HG03342 (cell line): ENCODE data around the gene SEPTIN10.
"Not testable (repeated sequence)": the region's sequence is repeated elsewhere in the genome, so short reads cannot be mapped to it uniquely, and the experiment has no call there.

ENCODE experiments used
- ATAC-seq: cut with Tn5 transposase; IDR thresholded peaks from one replicate; pipeline ENCODE4 v1.9.1; 2021; ENCODE audit warnings: mild to moderate bottlenecking, moderate library complexity; ENCODE audit not compliant: unreplicated experiment

SEPTIN10 gene

DNA sequence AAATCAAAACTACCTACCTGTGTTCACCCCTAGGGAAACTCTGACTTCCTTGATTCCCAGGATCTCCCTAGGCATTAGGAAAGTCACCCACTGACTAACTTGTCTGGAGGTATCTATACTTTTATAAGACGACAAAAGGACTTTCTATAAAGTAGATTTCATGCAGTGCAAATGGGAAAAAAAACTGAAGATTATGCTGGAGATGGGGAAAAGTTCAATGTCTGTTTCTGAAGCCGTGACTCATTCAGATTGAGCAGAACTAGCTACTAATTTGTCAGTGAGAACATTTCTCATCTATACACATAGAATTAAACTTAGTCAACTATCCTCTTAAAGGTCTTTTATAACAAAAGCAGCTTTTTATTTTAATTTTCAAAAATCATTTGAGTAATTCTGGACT, 6.0 kb downstream of the SEPTIN10 start:
- no peak for ATAC-seq

DNA sequence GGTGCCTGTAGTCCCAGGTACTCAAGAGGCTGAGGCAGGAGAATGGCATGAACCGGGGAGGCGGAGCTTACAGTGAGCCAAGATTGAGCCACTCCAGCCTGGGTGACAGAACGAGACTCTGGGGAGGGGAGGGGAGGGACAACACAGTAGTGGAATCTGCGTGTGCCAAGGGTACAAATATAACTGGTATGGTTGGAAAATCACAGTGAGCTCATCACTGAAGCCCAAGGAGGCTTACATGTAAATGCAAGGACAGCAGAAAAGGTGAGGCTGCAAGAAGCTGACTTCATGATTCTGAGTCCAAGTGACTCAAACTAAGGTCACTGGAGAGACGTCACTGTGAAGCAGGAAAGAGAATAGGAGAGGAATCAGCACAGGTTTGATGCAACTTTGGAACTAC, 9.2 kb downstream of the SEPTIN10 start:
- no peak for ATAC-seq

DNA sequence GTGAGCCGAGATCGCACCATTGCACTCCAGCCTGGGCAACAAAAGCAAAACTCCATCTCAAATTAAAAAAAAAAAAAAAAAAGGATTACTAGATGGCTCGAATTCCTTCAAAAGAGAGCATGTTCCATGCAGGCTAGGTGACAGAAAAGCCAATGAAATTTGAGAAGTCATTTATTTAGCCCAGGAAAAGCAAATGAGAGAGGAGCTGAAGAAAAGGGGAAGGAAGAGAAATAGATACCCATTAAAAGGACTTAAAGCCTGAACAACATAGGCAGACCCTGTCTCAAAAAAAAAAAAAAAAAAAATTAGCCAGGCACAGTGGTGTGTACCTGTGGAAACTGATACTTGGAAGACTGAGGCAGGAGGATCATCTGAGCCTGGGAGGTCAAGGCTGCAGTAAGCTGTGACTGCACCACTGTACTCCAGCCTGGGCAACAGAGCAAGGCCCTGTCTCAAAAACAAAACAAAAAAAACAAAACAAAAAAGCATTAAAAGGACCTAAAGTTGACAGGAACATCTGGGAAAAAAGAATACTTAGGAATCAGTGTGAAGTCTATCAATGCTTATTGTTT, 11.1 kb downstream of the SEPTIN10 start:
- ATAC-seq, result no peak

DNA sequence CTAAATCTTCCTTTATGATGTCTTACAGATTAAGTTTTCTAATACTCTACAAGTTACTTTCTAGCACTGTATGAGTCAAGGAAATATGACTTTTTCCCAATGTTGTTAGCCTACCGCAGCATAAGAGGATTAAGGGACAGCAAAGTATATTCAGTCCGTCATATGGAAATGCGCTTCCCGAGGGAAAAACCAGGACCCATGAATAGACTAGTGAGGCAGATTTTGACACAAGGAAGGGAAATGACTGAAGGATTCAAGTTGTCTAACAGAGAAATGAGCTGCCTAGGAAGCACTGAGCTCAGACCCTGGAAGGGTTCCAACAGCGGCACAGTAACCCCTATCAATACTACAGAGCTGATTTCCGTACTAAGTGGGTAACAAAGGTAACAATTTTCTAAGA, 12.0 kb downstream of the SEPTIN10 start:
- no peak for ATAC-seq

DNA sequence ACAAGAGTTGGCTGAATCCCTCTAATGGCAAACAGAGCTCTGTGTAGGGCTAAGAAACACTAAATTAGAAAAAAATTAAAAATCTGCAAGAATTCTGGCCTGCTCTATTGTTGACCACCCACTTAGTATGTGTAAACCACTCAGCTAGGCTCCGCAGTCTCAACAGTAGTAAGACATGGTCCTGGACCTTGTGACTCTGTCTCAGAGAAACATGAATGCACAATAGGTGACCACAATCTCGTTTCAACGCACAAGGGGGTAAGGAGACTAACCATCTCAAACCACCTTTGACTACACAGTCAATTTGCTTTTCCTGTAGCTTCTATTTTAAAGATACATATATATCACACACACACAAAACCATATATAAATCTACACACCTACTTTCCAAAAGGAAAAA, 16.5 kb downstream of the SEPTIN10 start:
- no peak for ATAC-seq

DNA sequence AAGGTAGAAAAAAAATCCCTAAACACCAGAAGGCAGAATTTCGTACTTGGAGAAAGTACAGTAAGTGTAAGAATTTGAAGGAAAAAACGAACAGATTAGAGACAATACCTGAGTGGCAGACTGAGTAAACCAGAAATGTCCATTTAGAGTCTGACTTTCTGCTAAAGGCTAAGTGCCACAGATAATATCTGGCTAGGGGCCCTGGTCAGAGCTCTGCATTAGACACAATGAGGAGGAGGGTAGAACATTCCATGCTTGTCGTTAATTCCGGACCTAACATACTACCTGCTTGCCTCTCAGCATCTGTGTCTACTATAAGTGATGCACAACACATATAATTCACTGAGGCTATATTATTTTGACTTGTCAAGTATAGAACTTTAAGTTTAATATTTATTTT, 18.1 kb downstream of the SEPTIN10 start:
- ATAC-seq, result no peak

DNA sequence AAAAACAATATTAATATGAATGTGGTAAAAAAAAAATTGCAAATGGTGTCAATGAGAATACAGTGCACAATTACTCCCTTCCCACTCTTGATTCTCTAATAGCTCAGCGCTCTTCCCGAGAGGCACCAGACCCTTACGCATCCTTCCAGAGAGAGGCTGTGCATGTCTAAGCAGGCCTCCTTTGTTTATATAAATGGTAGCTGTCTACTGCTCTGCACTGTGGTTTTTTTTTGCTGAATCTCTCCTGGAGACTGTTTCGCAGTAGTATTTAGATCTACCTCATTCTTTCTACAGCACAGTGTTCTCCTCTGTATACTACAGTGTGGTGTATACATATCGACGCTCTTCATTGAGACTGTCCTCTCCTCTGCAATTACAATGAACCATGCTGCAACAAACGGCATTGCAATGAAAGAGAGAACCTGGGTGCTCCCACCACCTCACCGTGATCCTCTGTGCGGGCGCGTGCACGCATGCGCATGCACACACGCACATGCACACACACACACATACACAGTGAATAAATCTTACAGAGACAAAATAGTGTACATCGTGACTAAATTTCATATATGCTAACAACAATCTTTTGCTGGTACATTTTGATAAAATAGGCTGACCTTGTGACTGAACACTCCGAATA, 19.4 kb downstream of the SEPTIN10 start:
- no peak for ATAC-seq

DNA sequence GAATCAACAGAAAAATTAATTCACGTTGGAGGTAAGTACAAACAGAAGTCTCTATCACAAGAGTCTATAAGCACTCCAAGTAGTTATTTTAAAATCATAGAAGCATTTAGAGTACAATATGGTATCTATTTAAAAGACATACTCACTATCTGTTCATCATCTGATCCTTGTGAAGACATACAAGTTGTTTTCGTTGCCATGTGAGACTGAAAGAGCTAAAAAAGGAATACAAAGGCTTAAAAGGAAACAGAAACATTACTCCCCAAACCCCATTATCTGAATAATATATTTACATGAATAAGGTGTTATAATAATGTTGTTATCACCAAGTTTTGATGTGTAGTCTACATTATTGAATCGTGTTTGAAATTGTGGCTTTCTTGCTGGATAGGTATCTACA, 20.9 kb downstream of the SEPTIN10 start:
- ATAC-seq, result no peak

DNA sequence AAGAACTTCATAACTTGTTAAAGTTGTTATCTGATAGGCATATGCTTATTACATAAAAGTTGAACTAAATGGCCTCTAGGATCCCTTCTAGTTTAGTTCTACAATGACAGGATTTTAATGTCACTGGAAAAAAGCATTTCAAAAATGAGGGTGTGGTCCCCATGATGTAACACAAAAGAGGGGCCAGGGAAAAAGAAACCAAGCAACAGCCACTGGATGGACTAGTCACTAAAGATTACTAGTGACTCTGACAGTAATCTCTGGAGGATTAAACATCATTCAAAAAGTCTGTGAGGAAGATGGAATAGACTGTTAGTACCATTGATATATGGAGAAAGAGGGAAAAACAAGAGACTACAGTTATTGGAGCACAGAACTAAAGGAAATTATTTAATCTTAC, 22.6 kb downstream of the SEPTIN10 start:
- ATAC-seq, result no peak

DNA sequence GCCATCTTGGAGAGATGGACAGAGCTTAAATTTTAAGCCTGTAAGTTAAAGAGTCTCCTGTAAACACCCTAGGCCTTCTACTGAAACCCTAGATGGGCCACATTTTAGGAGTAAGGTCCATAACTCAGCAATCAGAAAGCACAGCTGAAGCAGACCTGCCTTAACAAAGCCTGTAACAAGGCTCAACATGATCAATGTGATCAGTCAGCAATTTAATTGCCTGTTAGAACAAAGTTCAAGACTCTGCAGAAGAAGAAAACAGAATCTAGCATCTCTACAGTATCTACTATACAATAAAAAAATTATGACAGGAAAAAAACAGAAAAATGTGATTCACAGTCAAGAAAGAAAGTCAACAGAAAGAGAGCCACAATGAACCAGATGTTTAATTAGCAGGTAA, 27.1 kb downstream of the SEPTIN10 start:
- no peak for ATAC-seq

DNA sequence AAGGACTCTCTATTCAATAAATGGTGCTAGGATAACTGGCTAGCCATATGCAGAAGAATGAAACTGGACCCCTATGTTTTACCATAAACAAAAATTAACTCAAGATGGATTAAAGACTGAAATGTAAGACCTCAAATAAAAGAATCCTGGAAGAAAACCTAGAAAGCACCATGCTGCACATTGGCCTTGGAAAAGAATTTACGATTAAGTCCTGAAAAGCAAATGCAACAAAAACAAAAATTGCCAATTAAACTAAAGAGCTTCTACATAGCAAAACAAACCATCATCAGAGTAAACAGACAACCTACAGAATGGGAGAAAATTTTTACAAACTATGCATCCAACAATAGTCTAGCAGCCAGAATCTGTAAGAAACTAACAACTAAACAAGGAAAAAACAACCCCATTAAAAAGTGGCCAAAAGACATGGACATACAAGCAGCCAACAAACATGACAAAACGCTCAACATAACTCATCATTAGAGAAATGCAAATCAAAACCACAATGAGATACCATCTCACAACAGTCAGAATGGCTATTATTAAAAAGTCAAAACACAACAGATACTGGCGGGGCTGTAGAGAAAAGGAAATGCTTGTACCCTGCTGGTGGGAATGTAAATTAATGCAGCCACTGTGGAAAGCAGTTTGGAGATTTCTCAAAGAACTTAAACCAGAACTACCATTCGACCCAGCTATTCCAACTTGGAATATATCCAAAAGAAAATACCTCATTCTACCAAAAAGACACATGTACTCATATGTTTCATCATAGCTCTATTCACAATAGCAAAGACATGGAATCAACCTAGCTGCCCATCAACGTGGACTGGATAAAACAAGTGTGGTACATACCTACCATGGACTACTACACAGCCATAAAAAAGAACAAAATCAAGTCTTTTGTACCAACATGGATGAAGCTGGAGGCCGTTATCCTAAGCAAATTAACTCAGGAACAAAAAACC, 30.6 kb downstream of the SEPTIN10 start:
- ATAC-seq, result no peak

DNA sequence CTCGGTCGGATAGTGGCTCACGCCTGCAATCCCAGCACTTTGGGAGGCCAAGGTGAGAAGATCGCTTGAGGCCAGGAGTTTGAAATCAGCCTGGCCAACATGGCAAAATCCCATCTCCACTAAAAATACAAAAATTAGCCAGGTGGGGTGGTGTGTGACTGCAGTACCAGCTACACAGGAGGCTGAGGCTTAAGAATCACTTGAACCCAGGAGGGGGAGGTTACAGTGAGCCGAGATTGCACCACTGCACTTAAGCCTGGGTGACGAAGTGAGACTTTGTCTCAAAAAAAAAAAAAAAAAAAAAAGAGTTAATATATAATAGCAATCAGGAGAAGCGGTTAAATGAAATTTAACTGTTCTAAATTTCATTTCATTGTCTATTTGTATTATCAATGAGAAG, 36.1 kb downstream of the SEPTIN10 start:
- not testable (repeated sequence) for ATAC-seq

DNA sequence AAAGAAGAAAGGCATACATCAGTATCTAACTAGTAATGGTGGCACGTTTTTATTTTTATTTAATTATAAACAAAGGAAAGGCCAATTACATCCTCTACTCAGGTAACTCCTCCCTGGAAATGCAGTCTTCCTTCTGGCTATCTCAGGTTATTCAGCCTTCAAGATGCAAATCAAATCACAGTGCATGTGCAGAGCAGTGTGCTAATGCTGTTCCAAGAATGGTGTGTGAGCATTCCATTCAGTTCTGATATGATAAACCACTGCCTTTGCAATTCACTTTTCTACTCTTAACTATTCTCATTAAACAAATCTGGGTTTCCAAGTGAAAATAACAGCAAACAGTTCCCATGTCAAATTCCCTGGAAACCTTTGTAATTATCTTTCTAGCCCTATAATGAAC, 38.4 kb downstream of the SEPTIN10 start:
- ATAC-seq, result no peak

DNA sequence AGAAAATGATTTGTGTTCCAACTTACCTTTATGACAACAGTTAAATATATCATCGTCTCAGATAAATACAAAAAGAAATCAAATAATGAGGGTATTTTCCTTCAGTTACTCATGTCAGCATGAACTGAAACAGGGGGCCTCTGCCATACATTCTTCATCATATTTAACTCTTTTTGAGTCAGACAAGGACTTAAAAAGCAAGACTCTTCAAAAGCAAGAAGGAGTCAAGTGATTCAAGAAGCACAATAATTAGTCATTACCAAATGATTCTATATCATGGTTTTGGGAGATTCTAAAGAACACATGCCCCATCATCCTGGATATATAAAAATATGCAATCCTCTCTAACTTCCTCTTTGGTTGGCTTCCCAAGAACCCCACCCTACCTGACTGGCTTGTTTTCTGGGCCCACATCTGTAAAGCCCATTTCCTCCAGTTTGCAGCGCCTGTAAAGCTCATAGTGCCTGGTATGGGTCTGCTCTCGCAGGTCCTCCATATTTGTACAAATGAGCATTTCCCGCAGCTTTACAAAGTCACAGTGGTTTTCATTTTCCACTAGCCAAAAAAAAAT, 49.7 kb downstream of the SEPTIN10 start:
- ATAC-seq, result no peak

DNA sequence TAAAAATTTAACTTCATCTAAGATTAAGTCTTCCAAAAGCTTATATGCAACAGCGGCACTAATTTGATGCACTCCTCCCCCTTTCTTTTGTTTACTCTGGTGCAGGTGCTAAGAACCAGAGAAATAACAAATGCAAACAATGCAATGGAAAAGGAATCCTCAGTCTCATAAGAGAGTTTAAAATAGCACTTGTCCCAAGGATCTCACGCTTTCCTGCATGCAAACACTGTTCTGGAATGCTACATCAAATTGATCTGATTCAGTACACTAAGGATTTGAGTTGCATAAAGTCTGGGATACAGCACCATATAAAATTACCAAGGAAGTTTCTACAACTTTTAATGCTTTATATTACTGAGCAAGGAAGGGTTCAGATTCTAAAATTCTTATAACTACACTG, 50.5 kb downstream of the SEPTIN10 start:
- no peak for ATAC-seq

DNA sequence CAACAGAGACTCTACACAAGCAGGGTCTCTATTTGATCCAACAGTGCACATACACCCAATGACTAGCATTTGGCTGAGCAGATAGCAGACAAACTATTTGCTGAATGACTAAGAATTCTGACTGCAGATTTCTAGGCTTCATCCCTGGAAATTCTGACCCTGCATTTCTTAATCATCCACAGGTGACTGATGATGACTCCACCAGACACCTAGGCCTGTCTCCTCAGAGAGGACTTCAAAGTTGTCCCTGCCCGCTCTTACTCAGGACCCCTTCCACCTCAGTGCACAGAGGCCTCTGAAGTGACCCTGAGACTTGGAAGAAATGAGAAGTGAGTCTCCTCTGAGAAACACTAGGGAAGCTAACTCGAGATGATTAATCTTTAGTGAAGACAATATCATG, 51.3 kb downstream of the SEPTIN10 start:
- ATAC-seq, result no peak

DNA sequence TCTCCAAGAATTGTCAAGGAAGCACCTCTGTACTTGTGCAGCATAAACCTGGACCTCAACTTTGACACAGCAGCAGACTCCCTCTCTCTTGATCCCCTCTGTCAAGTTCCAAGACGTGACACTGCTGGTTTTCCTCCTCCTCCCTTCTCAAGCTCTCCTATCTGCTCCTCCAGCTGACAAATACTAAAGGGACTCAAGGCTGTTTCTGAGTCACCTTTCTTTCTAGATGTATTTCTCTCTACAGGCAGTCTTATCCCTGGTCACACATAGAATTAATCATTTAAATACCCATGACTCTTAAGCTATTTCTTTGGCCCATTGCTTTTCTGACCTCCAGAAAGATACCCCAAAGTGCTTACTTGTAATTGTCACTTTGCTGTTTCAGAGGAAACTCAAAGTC, 53.5 kb downstream of the SEPTIN10 start:
- ATAC-seq, result no peak

DNA sequence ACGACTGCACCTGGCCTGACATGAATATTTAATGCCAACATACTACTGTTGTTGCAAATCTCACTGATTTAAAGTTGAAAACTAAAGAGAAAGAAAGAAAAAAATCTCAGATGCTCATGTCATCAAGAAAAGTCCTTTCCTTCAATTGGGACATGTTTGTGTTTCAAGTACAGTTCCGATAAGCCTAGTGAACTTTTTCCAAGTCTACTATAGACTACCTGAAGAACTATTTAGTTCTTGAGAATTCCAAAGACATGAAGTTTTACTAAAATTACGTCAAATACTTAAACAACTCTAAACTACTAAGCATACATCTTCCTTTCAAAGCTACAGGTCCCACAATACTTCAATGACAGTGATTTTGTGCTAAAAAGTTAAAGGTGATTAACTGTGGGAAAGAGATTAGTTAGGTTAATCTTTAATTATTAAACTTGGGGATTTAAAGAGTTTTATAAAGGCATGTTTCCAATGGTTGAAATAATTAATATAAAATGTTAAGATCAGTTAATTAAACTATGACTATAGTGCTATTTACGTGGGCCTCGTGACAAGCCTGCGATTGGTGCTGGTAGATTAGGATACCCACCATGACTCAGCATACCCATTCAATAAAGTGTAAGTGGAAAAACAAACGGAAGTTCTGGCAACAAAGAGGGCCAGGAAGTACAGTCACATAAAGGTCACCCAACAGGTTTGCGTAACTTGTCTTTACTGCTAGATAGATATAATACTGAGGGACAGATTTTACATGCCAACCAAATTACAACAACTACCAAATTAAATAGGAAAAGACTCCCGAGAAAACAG, 55.5 kb downstream of the SEPTIN10 start:
- ATAC-seq, result no peak

DNA sequence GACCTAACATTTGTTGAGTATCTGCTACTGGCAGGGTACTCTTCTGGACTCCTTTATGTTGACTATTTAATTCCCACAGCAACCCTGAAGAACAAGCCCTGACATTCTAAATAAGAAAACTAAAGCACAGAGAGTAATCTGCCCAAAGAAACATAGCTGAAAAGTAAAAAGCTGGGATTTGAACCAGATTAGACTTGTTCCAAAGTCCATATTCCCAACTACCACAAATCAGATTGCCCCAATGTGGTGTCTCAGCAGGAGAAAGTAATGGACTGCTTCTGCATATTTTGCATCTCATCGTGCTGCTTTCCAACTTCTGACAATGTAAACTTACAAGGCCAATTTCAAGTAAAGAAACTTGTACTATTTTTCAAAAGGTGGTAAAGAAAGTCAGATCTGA, 56.5 kb downstream of the SEPTIN10 start:
- ATAC-seq, result no peak

DNA sequence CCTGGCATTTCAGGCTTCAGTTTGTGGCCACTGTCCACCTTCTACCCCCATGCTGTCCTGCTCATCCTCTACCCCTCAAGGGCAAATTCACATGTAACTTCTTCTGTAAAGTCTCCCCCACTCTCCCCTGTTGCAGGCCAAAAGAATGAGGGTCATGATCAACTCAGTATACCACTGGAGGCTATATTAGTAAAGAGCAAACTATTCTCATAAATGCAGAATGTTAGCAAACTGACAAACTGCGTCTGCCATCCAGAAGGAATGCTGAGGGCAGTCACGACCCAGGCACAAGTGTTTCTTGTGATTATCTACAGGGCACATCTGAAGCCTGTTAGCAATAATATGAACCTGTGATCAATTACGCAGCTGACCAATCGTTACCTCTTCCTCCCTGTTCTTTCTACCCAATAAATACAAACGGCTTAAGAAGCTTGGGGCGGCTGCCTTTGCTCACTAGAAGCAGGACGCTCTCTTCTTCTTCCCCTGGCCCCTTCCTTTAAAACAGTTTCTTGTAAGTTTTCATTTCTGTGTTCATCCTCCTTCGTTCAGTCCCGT, 58.3 kb downstream of the SEPTIN10 start:
- no peak for ATAC-seq

DNA sequence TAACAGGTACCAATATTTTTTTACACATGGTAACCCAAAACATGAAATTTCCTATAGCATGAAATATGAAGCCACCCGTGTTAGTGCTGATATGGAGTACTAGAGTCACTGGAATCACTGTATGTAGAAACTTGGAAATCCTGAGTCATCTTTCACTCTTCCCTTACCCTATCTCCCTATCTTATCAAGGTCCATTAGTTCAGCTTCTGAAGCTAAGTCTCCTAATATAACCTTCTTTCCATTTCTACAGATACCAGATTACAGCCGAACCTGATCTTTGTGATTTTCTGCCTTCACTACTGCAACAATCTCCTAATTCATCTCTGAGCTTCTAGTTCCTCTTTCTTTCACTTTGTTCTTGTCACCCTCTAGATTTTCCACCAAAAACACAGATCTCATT, 59.0 kb downstream of the SEPTIN10 start:
- no peak for ATAC-seq
